Limb (tissue), 2 donors: ENCODE measurements around the gene IGFBP6.

Experiments
- DNase-seq, 2 donors: peaks; one replicate each; pipeline ENCODE4 v3.0.0-alpha.2; 2016; ENCODE audit errors: extremely low spot score in 2 of 2

IGFBP6 gene

DNA sequence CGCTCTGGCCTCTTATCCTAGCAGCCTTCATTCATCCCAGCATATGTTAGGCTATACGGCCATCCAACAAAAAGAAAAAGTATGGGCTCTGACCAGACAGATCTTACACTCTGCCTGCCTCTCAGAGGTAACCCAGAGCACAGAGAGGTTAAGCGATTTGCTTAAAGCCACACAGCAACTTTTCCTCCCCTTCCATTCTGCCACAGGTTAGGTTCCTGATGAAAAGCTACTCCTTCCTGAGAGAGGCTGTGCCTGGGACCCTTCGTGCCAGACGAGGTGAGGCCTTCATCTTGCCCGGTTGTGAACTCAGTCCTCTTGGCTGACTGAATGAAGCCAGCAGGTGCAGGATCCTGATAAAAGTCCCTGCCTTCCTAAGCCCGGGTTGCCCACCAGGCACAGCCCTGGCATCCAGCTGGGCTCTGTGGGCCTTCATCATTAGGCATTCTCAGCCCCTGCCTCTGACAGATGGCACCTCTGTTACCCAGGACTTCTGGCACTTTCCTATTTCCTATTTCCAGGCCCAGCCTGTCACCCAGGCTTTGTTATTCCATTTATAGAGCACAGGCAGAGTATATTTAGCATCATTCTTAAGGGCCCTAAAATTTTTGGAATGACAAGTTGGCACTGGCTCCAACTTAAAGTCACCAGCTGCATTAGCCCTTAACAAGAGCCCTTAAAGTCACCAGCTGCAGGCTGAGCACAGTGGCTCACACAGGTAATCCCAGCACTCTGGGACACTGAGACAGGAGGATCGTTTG, 18.6 kb downstream of the IGFBP6 start:
- DNase-seq: no peak

DNA sequence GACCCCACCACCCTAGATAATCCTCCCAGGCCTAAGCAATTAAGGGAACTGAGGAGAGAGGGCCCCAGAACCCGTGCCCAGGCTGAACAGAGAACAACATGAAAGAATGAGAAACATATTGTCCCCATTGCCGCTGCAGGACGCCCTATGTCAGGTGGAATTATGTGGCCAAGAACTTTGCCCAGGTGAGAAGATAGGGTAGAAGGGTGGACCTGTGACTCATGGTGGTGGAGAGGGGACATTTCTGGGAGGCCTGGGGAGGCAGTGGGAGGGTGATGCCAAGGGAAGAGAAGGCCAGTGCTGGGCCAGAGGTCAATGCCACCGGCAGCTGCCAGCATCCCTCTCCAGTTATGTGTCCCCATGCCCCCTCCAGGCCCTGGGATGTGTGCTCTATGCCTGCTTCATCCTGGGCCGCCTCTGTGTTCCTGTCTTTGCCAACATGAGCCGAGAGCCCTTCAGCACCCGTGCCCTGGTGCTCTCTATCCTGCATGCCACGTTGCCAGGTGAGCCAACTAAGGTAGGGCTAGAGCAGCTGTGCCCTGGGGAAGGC, 21.4 kb downstream of the IGFBP6 start:
- DNase-seq: no peak

DNA sequence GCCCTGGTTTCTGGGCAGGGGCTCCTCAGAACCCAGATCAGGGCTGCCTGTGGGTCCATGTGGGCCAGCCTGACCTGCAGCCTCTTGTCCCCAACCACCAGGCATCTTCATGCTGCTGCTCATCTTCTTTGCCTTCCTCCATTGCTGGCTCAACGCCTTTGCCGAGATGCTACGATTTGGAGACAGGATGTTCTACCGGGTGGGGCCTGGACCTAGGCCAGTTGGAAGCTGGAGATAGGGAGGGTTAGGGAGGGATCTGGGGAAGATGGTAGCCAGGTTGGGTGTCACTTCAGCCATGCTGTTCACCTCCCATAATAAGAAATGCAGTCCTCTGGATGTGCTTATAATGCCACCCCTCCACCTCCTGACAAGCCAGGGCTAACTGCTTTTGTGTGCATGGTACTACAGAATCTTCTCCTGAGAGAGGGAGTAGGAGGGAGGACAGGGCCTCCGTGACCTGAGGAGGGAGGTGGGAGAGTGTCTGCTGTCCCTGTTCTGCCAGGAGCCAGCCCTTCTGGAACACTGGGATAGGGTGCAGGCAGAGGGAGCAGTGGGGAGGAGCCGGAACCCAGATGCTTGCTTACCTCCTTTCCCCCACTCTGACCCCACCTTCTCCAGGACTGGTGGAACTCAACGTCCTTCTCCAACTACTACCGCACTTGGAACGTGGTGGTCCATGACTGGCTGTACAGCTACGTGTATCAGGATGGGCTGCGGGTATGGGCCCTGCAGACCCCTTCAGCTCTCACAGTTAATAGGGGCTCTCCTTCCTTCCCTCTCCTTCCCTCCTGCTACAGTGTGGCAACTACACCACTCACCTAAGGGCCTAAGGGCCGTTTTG, 23.4 kb downstream of the IGFBP6 start:
- DNase-seq: no peak

DNA sequence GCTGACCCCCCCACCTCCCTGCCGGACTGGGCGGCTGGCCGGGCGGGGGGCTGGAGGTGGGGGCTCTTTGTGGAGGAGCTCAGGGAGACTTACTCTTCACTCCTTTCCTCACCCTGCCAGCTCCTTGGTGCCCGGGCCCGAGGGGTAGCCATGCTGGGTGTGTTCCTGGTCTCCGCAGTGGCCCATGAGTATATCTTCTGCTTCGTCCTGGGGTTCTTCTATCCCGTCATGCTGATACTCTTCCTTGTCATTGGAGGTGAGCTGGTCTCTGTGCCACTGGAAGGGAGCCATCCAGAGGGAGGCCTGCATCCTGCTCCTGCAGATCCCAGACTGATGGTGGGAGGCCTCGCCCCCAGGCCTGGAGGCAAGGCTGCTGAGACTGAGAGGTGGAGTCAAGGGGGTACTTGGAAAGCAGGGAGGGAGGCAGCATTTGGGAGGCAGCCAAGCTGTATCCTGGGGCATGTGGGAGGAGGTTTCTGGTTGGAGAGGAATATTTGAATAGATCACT, 25.5 kb downstream of the IGFBP6 start:
- DNase-seq: no peak

DNA sequence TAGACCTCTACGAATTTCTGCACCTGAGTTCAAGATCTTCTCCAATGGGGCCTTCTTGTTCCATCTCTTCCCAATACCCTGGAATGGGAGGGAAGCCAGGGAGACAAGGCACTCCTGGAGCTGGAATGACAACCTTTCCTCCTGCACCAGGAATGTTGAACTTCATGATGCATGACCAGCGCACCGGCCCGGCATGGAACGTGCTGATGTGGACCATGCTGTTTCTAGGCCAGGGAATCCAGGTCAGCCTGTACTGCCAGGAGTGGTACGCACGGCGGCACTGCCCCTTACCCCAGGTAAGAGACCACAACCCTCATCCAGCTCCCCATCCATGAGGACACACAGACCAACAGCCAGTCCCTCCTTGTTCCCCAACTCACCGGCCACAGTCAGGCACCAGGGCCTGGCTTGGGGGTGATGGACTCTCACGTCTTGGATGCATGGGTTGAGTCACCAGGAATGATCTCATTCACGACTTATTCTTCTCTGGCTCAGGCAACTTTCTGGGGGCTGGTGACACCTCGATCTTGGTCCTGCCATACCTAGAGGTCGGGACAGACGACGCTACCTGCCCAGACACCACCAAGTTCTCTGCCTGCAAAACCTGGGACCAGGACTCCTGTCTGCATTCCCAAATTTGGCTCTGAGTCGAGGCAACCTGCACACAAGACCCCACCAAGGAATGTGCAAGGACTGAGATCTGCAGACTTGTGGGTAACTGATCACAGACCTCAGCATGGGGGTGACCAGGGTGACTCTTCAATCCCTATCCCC, 26.3 kb downstream of the IGFBP6 start:
- DNase-seq: no peak

DNA sequence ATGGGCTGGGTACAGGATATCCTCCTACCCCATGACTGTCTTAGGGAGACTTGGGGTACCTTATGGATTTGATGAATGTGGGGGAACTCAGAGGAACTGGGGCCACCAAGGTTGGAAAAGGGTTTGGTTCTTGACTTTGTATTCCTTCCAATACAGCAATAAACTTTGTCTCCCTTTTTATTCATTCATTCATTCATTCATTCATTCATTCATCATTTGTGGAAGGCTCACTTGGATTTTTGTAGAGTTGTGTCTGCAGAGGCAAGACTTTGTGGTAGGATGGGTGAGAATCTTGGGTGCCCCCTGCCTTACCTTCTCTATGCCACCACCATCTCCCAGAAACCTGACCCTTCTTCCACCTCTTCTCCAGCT, 26.9 kb downstream of the IGFBP6 start:
- no peak for DNase-seq

DNA sequence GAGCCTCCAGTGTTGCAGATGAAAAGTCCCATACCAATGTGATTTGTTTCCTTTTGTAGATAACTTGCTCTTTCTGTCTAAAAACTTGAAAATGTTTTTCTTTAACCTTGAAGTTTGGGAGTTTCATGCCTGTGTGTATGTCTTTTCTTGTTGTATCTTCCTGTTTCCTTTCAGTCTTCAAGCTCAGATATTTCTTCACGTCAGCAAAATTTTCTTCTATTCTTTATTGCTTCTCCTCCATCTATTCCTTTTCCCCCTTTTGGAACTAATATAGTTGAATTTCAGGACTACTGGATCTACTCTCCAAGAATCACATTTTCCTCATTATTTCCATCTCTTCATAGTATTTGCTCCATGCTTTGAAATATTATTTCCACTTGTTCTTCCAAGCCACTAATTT, 29.7 kb downstream of the IGFBP6 start:
- no peak for DNase-seq

DNA sequence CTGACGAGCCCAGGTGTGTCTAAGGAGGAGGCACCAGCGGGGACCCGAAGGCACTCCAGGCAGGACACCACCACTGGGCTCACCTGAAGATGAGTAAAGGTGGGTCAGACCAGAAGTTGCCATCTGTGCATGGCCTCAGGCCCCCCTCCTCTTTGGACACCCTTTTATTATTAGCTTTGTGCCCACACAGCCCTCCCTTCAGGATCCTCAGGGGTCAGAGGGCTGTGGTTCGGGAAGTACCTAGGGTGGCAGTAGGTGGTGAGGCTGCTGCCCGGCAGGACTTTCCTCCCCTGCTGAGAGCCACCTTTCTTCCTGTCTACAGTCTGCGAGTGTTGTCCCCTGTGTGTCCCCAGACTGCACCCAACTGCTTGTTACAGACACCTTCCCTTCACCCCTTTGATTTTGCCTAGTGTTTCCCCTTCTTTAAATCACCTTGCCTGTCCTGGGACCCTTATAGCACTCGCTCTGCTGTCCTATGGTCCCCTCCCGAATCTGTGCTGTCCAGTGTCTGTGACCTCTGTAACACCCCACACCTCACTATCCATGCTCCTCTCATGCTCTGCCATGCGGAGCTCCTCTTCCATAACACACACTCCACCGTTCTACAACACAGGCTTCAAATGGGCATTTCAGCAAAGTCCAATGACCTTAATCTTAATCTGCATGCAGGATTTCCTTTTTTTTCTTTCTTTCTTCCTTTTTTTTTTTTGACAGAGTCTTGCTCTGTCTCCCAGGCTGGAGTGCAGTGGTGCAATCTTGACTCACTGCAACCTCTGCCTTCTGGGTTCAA, 31.5 kb downstream of the IGFBP6 start:
- no peak for DNase-seq

DNA sequence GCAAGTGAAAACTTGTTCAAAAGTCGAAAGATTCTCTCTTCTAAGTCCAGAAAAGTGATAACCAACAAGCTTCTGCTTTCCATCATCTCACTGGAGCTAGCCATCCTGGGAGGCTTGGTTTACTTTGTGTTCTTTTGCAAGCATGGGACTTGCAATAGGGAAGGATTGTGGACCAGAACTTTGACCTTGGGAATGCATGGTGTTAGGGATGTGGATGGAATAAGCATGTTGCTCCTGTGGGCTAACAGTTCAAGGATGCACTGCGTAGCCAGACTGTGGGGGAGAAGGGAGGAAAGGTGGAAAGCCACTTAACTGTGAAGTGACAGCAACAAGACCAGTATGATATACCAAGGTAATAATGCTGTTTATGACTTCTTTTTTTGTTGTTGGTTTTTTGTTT, 34.4 kb downstream of the IGFBP6 start:
- DNase-seq: no peak

DNA sequence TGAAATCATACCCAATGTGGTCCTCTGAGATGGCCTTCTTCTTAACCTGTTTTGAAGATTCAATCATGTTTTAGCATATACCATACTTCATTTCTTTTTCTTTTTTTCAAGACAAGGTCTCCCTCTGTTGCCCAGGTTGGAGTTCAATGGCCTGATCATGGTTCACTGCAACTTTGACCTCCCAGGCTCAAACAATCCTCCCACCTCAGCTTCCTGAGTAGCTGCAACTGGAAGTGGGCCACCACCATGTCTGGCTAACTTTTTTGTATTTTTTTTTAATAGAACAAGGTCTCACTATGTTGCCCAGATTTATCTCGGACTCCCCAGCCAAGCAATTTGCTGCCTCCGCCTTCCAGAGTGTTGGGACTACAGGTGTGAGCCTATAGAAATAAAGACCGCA, 36.3 kb downstream of the IGFBP6 start:
- no peak for DNase-seq

DNA sequence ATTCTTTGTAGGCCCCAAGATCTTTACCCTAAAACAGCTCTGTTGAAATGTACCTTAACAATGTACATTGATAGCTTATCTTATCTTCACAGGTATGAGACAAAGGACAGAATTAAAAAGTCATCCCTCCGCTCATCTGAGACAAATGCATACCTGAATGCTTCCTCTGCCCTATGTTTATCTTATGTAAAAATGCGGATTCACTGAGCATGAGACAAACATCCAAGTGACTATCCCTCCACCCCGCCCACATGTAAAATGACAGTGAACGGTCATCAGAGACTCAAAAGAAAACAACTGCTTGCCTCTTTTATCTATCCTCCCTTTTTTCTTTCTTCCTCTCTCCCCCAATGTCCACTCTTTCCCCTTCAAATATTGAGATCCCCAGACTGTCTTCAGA, 45.9 kb downstream of the IGFBP6 start:
- no peak for DNase-seq

DNA sequence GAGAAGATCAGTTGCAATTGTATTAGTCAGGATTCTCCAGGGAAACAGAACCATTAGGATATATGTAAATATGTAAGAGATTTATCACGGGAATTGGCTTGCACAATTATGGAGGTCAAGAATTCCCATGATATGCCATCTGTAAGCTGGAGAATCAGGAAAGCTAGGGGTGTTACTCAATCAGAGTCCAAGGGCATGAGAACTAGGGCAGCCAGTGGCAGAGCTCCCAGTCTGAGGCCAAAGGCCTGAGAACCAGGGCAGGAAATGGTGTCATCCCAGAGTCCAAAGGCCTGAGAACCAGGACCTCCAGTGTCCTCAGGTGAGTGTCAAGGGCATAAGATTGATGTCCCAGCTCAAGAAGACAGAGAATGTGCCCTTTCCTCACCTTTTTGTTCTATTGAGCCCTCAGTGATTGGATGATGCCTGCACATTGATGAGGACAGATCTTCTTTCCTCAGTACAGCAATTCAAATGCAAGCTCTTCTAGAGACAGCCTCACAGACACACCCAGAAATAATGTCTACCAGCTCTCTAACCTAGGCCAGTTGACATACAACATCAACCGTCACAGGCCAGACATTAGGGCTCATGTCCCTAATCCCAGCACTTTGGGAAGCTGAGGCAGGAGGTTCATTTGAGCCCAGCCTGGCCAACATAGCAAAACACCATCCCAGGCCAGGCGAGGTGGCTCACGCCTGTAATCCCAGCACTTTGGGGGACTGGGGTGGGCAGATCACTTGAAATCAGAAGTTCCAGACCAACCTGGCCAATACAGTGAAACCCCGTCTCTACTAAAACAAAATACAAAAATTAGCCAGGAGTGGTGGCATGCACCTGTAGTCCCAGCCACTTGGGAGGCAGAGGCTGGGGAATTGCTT, 48.2 kb downstream of the IGFBP6 start:
- DNase-seq: no peak

DNA sequence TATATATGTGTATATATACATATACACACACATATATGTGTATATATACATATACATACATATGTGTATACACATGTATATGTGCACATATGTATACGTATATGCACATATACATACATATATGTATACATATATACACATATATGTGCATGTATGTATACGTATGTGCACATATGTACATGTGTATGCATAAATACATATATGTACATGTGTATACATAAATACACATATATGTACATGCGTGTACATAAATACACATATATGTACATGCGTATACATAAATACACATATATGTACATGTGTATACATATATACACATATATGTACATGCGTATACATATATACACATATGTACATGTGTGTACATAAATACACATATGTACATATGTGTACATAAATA, 49.7 kb downstream of the IGFBP6 start:
- DNase-seq: no peak

DNA sequence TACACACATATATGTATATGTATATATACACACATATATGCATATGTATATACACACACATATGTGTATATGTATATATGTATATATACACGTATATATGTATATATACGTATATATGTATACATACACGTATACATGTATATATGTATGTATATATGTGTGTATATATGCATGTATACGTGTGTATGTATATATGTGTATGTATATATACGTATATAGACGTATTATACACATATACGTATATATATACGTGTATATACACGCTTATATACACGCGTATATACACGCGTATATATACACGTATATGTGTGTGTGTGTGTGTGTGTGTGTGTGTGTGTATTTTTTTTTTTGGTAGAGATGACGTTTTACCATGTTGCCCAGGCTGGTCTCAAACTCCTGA, 50.2 kb downstream of the IGFBP6 start:
- no peak for DNase-seq

DNA sequence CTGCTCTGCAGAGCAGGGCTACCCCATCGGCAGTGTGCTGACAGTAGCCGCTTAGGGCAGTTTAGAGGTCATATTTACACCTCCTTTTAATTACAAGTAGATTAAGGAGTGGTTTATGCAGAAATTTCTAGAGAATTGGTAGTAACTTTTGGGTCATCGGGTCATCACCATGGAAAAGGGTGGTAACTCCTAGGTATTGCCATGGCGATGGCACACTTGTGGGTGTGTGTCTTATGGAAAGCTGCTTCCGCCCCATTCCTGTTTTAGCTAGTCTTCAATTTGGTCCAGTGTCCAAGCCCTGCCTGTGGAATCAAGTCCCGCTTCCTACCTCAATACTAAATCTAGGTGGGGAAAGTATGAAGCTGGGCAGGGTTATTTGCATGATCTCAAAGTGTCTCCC, 53.6 kb downstream of the IGFBP6 start:
- no peak for DNase-seq
